ENCODE results near the gene IGFALS. TPM values are rescaled to one million over a fixed set of nuclear protein-coding genes. Genes with fewer than 3 reads are reported as not detected.

The IGFALS gene
- total and polyA plus RNA-seq, 2 experiments from 2014 or later, result 0.16 TPM; not detected in 1

GRCh38 chr16:1776672-1776955, 16.9 kb downstream of the IGFALS start:
- Histone ChIP-seq H3K4me1 (ENCODE audit: insufficient read depth) (peaks cover 4% of the 10 kb centered on the region; the same call in 1 of the 2 replicates), H3K4me3 (no peak overlapping the region), H3K36me3 (ENCODE audit: insufficient read depth) (no peaks in the 10 kb centered on the region), H4K20me1 (replicated peaks; ENCODE audit: insufficient read depth) (peaks cover 13% of the 10 kb centered on the region; the same call in 1 of the 2 replicates), H3K79me2 (replicated peaks; ENCODE audit: insufficient read depth) (peaks cover 15% of the 10 kb centered on the region), H2AFZ (no peak overlapping the region), H3K4me2 (no peak overlapping the region), H3K27me3 (ENCODE audit: insufficient read depth) (no peaks in the 10 kb centered on the region), H3K27ac (ENCODE audit: low read depth) (no peak overlapping the region), H3F3A (replicated peaks; ENCODE audit: low read depth) (peaks cover 10% of the 10 kb centered on the region; the same call in 1 of the 2 replicates), H3K9me2 (ENCODE audit: insufficient read depth) (no peaks in the 10 kb centered on the region)
- TF ChIP-seq JUNB (IDR thresholded peaks at IDR 0.05; ENCODE audit: unreplicated experiment) (no peak), NANOG (IDR thresholded peaks at IDR 0.05; ENCODE audit: borderline replicate concordance) (no peak), CREB1 (CRISPR knock-in tag; IDR thresholded peaks at IDR 0.05; ENCODE audit: low read depth) (no peak), EZH2 (IDR thresholded peaks at IDR 0.05; ENCODE audit: low read depth, unreplicated experiment) (no peak), ZNF114 (CRISPR knock-in tag; IDR thresholded peaks at IDR 0.05) (no peak), CTCF (conservative IDR thresholded peaks at IDR 0.05; ENCODE audit: low read depth in 2 of 2) (no peak), ETS1 (IDR thresholded peaks at IDR 0.05) (no peak), ZNF462 (CRISPR knock-in tag; IDR thresholded peaks at IDR 0.05) (no peak), ZNF331 (CRISPR knock-in tag; IDR thresholded peaks at IDR 0.05; ENCODE audit: low read depth) (no peak), REST (IDR thresholded peaks at IDR 0.05; ENCODE audit: unreplicated experiment) (no peak), STAT1 (IDR thresholded peaks at IDR 0.05; ENCODE audit: unreplicated experiment) (no peak), POLR2AphosphoS5 (IDR thresholded peaks at IDR 0.05; ENCODE audit: low read depth) (no peak; the same call in 1 of the 2 replicates), EZH2phosphoT487 (IDR thresholded peaks at IDR 0.05; ENCODE audit: unreplicated experiment) (no peak)
- Mint-ChIP-seq H3K27ac (no peak overlapping the region), H3K4me1 (peaks cover 7% of the 10 kb centered on the region), H3K9me3 (peaks cover 9% of the 10 kb centered on the region; the same call in 2 of the 3 replicates), H3K4me3 (no peak overlapping the region), H3K36me3 (ENCODE audit: low read depth) (peaks cover 20% of the 10 kb centered on the region), H3K27me3 (ENCODE audit: insufficient read depth, low read depth, poor library complexity) (peaks cover 29% of the 10 kb centered on the region)
- no peak for DNase-seq (ENCODE audit: low spot score)
- no peak for ATAC-seq

All from GM23338 (cell line).